ENCODE results near the gene ATP2A3.

Gene ATP2A3

DNA sequence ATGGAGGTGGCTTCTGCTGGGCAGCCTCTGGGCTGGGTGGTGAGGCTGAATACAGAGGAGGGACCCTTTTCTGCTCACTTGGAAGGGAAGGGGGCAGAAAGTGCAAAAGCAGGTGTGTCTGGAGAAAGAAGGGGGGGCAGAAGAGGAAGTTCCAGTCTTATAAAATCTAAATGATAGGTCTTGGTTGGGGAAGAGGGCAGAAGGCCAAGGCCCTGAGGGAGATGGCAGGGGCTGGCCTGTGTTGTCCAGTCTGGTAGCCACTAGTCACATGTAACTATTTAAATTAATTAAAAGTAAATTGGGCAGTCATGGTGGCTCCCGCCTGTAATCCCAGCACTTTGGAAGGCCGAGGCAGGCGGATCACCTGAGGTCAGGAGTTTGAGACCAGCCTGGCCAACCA is 68.9 kb downstream of the ATP2A3 start:
- FAIRE-seq: no peak
- no peak for DNase-seq (ENCODE audit: insufficient read length, low spot score)

- no peak for DNase-seq (ENCODE audit: insufficient read length, low spot score)
- FAIRE-seq: no peak
Measured at GRCh38 chr17:3894911-3895343, 69.3 kb downstream of the ATP2A3 start.

GRCh38 chr17:3894188-3894587 is 70.0 kb downstream of the ATP2A3 start:
- DNase-seq (ENCODE audit: insufficient read length, low spot score) (no peak), FAIRE-seq (no peak)

GRCh38 chr17:3893720-3894116 is 70.5 kb downstream of the ATP2A3 start:
- DNase-seq (ENCODE audit: insufficient read length, low spot score) (no peak), FAIRE-seq (no peak)

DNA sequence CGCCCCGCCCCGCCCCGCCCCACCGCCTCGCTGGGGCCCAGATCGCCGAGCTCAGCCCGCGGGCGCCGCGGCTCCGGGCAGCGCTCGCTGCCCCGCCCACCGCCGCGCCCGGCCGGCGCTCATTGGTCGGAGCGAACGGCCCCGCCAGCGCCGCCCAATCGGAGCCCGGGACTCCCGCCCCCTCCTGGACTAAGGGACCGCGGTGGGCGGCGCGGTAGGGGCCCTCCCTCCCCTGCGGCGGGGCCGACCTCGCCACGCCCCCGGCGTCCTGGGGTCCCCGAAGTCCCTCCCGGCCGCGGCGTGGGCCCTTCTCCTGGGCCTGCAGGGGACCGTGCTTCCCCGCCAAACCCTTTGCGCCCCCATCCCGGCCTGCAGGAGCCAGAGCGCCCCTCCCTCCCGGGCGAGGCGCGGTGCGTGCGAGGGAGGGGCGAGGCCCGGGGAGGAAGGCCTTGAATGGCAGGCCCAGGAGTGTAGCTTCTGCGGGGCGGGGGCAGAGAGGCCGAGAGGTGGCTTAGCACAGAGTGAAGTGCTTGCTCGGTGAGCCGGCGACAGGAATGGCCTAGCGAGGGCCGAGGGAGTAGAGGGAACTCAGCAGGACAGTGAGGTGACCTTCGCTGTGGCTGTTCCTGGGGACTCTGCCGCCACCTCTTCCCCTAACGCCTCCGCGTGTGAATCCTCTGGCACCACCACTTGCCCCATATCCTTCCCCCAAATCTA is 71.1 kb downstream of the ATP2A3 start, which contains the start of gene CAMKK1:
TSS of gene CAMKK1 (minus strand) at position 51 of the 717 bp plus-strand sequence. CDS start 7,366 bp downstream, outside the sequence.
- FAIRE-seq: peak; percentile 87
- DNase-seq (ENCODE audit: insufficient read length, low spot score): peak; percentile 99

GRCh38 chr17:3892095-3892998 is 71.9 kb downstream of the ATP2A3 start:
- FAIRE-seq: no peak

DNA sequence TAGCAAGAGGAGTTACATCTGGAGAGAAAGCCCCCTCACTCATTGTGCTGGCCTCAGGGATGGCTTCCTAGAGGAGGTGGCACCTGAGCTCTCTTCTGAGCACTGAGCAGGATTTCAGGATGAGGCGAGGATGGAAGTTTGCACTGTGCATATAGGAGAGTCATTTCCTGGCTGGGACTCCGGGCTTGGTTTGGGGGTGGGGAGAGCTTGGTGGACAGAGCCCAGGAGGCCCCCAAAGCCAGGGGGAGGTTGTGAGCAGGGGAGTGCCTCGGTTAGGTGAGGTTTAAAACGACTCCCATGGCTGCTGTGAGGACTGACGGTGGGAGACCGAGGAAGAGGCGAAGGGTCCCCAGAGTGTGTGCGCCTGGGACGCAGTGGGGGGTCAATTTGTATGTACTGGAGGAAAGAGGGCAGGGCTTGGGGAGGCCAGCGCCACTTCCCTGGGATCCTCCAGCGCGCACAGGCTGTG is 72.6 kb downstream of the ATP2A3 start:
- no peak for FAIRE-seq
- no peak for DNase-seq (ENCODE audit: insufficient read length, low spot score)

More at GRCh38 chr17:3892095-3892998, 71.9 kb downstream of the ATP2A3 start:
- peak; percentile 67 for DNase-seq (ENCODE audit: insufficient read length, low spot score)

DNA sequence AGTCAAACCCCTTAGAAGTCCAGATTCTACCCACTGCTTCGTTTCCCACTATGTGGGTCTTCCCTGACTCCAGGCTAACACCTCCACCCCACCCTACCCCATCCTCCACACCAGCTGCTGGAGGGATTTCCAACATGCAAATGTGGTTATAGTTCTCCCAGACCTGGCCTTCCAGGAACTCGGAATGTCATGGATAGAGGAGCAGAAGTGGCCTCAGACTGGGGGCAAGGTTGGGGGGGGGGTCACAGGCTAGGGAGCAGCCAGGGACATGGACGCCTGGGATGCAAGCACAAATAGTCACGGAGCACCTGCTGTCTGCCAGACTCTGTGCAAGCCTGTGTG is 73.4 kb downstream of the ATP2A3 start:
- peak; percentile 11 for FAIRE-seq
- DNase-seq (ENCODE audit: insufficient read length, low spot score): no peak

GRCh38 chr17:3890082-3890877 is 74.0 kb downstream of the ATP2A3 start:
- FAIRE-seq: no peak
- DNase-seq (ENCODE audit: insufficient read length, low spot score): no peak

DNA sequence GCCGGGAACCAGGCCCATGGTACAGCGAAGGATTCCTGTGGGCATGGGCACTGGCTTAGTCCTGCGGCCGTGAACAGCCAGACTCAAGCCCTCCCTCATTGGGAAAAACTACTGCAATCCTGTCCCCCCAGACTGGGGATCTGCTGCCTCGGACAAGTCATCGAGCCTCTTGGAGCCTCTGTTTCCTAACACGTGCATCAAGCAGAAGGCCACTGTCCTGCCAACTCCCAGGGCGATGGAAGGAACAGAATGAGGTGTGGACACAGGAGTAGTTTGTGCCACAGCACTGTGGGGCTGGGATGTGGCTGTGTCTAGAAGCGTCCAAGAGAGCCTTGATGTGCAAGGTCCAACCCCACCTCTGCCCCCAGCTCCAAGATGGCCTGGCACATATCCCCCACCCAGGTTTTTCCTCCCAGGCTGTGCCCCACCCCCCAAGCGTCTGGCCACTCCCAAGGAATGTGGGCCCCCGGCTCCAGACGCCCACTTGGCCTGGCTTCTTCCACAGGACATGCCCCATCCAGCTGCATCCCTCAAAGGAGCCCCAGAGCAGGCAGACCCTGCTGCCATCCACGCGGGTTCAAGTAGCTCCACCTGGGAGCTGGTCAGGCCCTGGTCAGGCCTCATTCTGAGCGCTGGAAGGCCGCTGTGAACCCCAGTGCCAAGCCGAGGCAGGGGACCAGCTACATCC is 74.8 kb downstream of the ATP2A3 start:
- FAIRE-seq (no peak), DNase-seq (ENCODE audit: insufficient read length, low spot score) (no peak)

GRCh38 chr17:3888343-3889171 is 75.7 kb downstream of the ATP2A3 start:
- DNase-seq (ENCODE audit: insufficient read length, low spot score): no peak
- FAIRE-seq: no peak

DNA sequence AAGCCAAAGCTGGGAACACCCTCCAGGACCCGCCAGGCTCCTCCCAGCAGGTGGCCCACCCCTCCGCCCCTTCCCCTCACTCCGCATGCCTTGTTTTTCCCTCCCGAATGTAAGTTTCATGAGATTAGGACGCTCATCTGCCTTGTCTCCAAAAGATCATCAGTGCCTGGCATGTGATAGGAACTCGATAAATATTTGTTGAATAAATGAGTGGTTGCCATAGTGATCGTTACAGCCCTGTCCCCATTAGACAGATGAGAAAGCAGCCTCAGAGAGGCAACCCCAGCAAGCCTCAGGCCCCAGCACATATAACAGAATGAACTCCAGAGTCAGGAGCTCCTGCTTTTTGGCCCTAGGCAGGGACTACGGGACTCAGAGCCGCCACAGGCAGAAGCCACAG is 76.4 kb downstream of the ATP2A3 start:
- FAIRE-seq: no peak
- no peak for DNase-seq (ENCODE audit: insufficient read length, low spot score)

- no peak for FAIRE-seq
Measured at GRCh38 chr17:3887394-3887793, 76.8 kb downstream of the ATP2A3 start.

DNA sequence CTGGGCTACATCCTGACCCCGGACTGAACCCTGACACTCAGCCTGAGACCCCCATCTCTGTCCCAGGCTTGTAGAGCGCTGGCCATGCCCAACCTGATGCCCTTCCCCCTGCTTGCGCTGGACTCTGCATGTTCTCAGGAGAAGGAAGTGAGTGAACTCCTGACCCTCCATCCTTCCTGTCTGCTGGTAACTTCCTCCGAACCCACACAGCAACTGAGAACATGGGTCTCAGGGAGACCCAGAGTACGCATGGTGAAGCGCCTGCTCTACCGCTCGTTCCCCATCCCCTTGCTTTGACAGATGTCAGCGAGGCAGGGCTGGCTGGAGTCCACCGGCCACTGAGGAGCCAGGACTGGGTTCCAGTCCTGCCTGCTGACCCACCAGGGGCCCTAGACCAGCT is 77.5 kb downstream of the ATP2A3 start:
- peak; percentile 76 for FAIRE-seq
- peak; percentile 65 for DNase-seq (ENCODE audit: insufficient read length, low spot score)

More at GRCh38 chr17:3887394-3887793, 76.8 kb downstream of the ATP2A3 start:
- no peak for DNase-seq (ENCODE audit: insufficient read length, low spot score)

DNA sequence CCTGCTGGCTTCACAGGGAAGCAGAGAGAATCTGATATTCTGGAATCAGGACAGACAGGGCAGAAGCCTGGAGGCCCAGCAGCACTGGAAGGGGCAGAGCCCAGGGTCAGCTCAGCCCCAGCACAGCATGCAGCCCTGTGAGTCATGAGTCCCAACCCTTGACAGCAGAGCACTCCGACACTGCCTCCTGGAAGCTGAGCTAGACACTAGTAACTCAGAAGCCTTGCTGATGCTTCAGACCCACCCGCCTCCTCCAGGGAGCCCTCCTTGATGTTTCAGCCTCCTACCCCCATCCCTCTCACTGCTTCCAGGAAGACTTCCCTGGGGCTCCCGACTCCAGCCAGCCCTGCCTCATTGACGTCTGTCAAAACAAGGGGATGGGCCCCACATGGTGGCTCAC is 78.3 kb downstream of the ATP2A3 start:
- no peak for FAIRE-seq
- DNase-seq (ENCODE audit: insufficient read length, low spot score): no peak

GRCh38 chr17:3885271-3885670 is 79.0 kb downstream of the ATP2A3 start:
- DNase-seq (ENCODE audit: insufficient read length, low spot score) (no peak), FAIRE-seq (no peak)

DNA sequence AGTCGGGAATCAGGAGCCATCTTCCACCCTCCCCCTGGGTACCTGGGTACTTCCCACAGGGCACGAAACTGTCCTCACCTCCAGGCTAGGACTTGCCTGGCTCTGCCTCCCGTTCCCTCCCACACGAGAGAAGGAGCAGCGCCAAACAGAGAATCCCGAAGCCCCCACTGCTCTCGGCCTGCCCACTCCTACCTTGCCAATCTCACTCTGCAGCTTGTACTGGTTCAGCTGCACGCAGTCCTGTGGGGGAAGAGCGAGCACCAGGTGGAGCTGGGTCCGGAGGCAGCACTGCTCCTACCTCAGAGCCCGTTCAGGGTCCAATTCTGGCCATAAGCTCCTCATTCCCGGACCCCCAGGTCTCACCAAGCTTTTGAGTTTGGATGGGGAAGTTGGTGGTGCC is 80.0 kb downstream of the ATP2A3 start:
- DNase-seq (ENCODE audit: insufficient read length, low spot score): no peak
- FAIRE-seq: no peak

- no peak for DNase-seq (ENCODE audit: insufficient read length, low spot score)
- FAIRE-seq: no peak
Measured at GRCh38 chr17:3882276-3882675, 82.0 kb downstream of the ATP2A3 start.

DNA sequence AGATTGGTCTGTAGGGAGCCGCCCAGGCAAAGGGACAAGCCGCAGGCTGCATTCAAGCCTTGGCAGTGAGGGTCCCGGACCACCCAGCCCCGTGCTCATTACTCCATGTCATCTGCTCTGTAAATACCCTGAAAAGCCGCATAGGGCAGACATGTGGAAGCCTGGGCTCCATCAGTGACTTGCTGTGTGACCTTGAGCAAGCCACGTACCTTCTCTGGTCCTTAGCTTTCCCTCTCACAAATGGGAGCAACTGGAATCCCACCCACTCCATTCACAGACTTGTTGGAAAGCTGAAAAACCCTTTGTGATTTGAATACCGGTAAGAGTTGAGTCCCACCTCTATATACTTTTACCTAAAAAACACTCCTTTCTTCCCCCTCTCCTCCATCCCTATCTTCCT is 83.3 kb downstream of the ATP2A3 start:
- FAIRE-seq: no peak
- DNase-seq (ENCODE audit: insufficient read length, low spot score): no peak

Data from GM19239 (cell line).